Stimulated activated CD4-positive, alpha-beta T cell treated with anti-CD3 and anti-CD28 coated beads, Interleukin-15, amount 100 ng/mL, for 24 hours (primary cell): ENCODE measurements around the gene NEIL3.

ENCODE experiments used
- DNase-seq: peaks from one replicate; pipeline ENCODE4 v3.0.0-alpha.2; 2020

Gene NEIL3, protein sequence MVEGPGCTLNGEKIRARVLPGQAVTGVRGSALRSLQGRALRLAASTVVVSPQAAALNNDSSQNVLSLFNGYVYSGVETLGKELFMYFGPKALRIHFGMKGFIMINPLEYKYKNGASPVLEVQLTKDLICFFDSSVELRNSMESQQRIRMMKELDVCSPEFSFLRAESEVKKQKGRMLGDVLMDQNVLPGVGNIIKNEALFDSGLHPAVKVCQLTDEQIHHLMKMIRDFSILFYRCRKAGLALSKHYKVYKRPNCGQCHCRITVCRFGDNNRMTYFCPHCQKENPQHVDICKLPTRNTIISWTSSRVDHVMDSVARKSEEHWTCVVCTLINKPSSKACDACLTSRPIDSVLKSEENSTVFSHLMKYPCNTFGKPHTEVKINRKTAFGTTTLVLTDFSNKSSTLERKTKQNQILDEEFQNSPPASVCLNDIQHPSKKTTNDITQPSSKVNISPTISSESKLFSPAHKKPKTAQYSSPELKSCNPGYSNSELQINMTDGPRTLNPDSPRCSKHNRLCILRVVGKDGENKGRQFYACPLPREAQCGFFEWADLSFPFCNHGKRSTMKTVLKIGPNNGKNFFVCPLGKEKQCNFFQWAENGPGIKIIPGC

DNA sequence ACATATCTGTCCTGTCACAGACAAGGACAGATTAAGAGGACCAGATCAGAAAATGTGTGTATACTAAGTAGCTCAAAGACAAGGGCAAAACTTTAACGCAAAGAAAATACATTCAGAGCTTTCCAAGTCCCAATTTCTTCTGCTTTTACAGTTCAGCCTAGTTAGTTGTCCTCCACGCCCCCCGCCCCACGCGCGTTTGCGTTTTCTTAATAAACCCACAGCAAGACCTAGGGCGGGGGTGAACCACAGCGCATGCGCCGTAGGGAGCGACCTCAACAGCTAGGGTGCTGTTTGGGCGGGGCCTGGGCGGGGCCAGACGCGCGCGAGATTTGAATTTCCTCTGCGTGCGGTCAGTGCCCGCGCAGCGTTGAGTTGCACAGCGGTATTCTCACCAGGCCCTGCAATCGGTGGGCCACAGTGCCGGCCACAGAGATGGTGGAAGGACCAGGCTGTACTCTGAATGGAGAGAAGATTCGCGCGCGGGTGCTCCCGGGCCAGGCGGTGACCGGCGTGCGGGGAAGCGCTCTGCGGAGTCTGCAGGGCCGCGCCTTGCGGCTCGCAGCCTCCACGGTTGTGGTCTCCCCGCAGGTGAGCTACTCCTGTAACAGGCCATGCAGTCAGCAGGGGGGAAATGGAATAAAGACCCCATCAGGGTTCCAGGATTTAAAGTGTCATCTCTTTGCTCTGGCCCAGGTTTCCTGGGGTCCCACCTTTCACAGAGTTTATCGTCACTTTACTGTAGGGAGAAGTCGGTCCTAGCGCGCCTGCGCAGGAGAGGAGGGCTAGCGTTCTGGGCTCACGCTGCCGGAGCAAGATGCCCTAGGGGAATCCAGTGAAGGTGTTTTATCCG lies at the start of gene NEIL3:
Gene NEIL3, plus strand, starts transcription at position 353 of the 850 bp plus-strand sequence. Its CDS starts 80 bp downstream, at position 433.
- DNase-seq, result peak; percentile 97

DNA sequence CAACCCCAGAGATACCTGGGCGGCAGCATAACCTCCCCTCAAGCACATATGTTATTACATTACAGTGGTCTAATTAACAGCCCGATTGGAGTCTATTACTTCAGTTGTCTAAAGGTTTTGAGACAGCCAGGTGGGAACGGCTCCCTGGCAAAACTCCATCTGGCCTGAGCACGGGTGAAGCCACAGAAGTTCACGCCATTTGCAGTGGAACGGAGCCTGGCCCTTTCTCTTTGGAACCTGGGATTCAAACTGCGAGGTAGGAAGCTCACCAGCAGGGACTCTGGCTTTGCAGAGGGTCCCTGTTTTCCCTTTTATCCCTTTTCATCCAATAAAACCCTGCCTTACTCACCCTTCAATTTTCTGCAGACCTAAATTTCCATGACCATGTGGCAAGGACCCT lies 45.9 kb upstream of the NEIL3 start:
- DNase-seq, result no peak

DNA sequence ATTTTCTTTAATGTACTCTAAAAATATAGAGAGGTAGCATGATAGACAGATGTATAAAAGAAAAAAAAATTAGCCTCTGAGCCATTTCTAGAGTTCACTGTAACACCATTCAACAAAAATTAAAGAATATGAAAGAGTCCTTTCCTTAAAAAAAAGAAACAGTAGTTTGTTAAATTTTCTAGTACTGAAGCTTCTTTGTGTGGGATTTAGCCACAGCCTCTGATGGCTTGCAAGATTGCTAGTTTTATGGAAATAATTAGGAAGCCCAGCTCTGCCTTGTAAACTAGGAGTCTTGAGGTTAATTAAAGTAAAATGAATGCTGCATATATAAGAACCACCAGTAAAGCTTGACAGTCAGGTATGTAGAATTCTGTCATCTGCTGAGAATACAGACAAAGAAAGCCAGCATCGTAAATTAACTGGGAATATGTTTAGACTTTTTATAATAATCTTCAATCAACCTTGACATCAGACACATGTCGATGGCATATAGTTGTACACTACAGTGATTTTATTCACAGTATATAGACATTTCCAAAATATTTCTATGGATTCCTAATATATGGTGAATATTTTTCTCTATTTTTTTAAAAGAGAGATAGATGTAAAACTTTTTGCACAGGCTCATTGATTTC lies 44.8 kb upstream of the NEIL3 start:
- DNase-seq, result no peak

DNA sequence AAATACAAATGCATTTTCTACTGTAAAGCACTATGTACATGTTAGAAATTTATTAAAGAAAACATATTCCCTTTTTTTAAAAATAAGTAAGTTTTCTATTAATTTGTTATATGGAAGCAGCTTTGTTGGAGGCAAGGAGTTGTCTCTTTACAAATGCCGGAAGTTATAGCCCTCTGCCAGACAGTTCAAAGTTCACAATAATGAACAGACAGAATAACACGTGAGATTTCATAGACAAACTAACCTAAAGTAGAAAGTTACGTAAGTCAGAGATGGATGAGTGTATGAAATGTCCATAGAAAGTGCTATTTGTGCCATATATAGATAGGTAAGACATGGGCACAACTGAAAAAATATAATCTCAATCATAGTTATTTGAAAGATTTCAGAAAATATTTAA lies 43.9 kb upstream of the NEIL3 start:
- DNase-seq, result no peak

DNA sequence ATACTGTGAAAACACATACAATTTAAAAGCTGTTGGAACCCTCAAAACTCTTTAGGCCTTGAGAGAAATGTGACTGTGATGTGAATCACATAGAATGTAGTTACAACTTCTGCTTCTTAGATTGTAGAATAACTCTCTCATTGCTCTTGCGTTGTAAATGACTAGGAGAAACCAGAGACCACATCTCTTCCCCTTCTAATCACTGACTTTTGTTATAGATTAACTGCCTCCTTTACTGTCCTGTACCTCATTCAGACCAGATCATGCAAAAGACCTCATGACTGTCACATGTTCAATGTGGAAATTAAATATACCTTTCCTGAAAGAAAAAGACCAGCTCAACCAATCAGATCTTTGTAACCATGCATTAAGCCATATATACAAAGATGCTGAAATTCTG lies 43.2 kb upstream of the NEIL3 start:
- no peak for DNase-seq

DNA sequence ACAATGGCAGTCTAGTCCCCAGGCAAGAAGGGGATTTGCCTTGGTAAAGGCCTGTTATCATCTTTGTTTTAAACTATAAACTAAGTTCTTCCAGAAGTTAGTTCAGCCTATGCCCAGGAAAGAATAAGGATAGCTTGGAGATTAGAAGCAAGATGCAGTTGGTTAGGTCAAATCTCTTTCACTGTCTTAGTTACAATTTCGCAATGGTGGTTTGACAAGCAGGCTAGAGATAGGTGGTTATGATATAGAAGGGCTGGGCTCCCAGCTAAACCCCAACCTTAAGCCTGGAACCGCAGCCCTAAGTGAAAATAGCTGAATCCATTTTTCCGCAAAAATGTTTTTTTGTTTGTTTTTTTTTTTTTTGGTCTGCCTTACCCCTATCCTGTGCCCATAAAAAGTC lies 41.8 kb upstream of the NEIL3 start:
- DNase-seq, result no peak

DNA sequence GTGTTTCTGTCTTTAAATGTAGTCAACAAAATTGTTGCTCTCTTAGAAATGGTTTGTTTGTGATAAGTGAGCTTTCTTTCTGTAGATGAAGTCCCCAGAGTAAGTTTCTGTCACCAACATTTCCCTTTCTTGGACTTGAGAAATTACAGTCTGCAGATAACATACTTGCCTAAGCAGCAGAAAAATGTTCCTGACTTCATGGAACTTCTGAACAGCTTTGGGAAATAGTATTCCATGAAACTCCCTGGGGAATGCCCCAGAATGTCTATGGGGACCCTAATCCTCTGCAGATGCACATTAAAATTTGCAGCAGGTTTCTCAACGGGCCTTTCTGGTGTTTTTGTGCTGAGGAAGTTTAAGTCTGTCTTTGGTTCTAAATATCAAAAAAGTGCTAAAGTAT lies 38.6 kb upstream of the NEIL3 start:
- no peak for DNase-seq

DNA sequence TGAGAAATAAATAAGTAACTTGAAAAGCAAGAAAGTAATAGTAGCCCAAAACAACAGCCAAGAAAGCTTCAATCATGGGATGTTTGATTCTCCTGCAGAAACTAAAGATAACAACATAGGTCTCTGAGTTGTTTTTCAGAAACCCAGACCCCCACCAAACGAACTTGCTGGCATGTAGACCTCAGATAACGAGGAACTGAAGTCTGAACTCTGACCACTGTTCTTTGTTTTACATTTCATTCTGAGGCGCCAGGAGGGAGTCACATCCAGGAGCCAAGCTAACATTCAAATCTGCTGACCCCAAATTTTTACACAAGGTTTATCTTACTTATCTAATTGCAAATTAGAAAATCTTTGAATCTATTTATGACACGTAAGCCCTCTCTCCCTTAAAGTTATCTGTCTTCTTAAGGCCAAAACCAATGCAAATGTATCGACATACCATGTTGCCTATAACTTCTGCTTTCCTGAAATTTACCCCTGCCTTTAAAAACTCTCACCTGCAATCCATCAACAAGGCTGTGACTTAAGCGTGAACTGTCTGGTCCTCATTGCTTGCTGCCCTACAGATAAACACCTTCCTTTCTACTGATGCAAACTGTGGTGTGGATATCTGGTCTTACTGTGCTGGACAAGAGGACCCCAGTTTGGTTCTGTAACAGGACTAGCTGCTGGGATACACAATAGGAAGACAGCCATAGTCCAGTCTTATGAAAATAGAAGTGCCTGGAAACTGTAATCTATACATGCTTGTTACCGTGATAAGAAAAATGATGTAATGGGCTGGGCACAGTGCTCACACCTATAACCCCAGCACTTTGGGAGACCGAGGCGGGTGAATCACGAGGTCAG lies 37.5 kb upstream of the NEIL3 start:
- no peak for DNase-seq

DNA sequence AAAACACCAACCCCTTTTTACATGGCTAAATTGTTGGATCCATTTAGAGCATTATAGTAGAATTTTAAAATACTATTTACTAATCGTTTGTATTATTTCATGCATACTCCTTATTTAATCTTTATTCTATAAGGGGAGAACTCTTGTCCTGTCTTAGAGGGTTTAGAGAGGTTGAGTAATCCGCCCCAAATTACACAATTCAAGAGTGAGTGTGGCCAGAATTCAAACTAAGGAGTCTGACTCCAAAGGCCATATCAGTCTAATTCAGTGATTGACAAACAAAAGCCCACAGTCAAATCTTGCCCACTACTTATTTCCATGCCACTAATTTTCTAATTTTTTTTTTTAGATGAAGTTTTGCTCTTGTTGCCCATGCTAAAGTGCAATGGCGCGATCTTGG lies 33.7 kb upstream of the NEIL3 start:
- no peak for DNase-seq

DNA sequence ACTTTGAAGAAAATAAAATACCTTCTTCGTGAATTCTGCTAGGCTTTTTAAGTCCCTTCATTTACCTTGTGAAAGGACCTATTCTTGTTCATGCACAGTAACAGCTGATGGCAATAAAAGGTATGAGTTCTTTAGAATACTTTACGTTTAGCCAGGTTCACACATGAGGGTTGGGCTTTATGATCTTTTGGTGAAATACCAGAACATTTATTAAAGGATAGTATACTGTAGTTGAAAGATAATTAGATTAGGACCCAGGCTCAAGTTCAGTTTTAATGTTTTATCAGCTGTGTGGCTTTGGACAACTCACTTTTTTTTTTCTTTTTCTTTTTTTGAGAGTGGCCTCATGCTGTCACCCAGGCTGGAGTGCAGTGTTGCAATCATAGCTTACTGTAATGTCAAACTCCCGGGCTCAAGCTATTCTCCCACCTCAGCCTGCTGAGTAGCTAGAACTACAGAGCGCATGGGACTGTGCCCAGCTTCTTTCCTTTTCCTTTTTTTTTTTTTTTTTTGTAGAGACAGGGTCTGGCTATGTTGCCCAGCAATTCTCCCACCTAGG lies 28.2 kb upstream of the NEIL3 start:
- no peak for DNase-seq

DNA sequence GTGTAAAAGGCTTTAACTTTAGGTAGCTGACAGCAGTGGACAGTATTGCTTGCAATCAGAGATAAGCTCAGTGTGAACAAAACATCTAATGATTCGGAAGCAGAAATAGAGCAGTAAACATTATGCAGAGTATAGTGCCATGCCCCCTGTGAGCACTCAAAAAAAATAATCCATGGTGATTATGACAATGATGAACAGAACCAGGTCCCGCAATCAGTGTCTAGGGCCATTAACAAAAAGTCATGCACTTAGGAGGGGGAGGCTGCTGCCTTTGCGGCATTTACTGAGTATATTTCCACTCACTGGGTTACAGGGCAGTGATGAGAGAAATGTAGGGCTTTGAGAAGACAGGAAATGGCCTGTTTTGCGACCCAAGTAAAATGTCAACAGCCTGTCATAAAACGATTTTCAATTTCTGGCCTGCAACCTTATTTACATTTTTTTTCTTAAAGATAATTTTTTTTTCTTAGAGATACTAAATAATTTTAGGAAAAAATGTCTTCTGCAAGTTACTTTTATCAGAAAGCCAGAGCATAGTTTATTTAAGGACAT lies 27.3 kb upstream of the NEIL3 start:
- no peak for DNase-seq

DNA sequence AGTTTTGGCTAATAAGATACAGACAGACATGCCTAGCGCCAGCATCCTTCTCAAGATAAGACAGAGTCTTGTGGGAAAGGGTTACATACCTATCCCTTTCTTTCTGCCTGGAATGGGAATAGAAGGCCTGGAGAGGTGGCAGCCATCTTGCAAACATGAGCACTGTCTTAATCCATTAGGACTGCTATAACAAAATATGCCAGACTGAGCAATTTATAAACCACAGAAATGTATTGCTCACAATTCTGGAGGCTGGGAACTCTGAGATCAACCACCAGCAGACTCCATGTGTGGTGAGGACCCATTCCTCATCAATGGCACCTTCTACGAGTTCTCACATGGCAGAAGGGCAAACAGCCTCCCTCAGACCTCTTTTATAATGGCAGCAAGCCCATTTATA lies 26.5 kb upstream of the NEIL3 start:
- DNase-seq, result no peak

DNA sequence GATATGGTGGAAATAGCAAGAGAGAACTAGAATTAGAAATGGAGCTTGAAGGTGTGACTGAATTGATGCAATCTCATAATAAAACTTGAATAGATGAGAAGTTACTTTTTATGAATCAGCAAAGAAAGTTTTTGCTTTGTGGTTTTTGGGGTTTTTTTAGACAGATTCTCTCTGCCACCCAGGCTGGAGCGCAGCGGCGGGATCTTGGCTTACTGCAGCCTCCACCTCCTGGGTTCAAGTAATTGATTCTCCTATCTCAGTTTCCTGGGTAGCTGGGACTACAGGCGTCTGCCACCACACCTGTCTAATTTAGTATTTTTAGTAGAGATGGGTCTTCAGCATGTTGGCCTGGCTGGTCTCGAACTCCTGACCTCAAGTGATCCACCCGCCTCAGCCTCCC lies 23.7 kb upstream of the NEIL3 start:
- DNase-seq, result peak; percentile 6

DNA sequence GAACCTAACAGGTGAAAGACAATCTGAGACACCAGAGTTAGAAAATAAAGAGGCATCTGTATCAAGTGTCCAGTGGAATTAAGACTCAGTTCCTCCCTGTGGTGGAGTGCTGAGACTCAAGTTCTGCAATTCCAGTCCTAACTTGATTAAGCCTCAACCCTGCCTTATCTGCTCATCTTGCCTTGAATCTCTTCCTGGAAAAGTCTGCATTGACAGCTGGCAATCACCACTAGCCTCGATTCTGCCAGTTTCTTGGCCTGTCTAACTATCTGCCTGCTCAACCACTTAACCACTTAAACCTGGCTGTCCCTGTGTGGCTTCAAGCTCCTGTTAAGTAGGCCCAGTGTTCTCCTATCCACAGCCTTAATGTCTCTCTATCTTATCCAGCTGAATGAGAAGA lies 22.4 kb upstream of the NEIL3 start:
- DNase-seq, result no peak

DNA sequence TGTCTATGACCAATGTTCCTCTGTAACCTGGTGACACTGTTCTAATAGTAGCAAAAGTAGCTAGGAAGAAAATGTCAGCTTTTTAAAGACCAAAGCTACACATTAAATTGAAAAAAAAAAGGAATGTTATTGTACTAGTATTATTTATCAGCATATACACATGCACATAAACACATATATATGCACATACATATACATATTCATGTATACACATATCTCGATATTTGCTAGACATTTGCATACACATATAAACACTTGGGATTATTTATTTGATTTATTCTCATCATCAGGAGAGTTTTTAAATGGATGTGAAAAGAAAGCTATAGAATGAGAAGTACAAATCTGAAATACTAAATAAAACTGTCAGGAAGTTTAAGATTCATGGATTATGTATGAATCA lies 21.3 kb upstream of the NEIL3 start:
- DNase-seq, result no peak

DNA sequence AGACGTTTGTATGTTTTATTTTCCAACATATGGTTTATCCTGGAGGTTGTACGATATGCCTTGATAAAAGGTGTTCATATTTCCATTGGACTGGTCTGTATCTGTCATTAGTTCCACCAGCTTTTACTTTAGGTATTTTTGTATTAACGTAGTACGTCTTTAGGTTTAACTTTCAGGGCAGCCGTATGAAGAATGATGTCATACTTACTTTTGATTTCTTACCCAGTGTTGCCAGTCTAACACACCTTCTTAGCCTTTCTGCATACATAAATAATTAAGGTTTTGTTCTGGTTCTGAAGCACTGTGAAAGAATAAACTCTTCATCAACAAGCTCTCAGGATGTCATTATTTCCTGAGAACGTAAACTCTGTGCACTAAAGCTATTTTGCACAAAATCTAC lies 18.9 kb upstream of the NEIL3 start:
- no peak for DNase-seq

DNA sequence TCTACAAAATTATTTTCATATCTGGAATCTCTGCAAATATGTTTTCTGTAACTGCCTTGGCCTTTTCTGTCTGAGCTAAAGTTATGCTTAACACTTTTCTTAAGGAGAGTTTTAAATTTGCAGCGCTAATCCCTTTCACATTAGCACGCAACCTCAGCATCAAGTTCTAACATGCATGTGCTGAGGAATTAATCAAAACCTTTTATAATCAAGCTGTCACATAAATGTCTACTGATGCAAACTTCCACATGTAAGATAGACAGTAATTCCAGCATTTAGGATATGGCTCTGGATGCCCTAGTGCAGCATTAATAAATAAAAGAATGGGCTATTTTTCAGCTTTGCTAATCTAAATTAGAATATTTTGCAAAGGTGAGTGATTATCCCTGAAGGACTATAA lies 17.5 kb upstream of the NEIL3 start:
- DNase-seq, result no peak

DNA sequence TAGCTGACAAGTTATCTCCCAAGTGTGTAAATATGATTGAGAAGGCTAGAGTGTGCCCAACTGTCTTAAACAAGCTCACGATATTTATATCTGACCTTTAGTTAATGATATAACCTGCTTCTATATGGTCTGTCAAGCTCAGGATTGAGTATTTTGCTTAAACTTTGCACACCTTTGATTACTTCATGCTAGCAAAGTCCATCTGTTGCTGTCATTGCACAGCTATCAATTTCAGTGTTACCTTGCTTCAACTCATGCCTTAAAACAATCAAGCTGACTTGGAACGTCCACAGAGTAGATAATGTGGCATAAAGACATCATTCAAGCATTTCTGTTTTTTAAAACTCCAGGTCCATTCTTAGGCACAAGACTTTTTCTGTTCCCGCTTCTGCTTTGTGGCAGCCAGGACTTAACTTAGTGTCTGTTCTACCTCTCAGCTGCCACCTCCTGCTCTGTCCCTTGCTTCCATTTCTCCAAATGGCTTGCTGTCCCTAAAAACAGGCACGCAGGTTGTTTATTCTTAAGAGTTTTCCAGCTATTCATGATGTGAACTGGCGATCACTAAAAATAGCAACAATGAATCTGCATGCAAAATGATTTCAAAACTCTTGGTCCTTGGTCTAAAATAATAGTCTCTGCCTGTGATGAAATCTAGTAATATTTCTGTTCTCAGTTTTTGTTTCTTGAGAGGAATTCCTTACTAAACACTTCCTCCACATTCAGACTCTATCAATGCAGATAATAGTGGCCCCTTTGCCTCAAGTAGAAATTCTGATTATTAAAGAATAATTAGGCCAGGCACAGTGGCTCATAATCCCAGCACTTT lies 16.3 kb upstream of the NEIL3 start:
- DNase-seq, result no peak

DNA sequence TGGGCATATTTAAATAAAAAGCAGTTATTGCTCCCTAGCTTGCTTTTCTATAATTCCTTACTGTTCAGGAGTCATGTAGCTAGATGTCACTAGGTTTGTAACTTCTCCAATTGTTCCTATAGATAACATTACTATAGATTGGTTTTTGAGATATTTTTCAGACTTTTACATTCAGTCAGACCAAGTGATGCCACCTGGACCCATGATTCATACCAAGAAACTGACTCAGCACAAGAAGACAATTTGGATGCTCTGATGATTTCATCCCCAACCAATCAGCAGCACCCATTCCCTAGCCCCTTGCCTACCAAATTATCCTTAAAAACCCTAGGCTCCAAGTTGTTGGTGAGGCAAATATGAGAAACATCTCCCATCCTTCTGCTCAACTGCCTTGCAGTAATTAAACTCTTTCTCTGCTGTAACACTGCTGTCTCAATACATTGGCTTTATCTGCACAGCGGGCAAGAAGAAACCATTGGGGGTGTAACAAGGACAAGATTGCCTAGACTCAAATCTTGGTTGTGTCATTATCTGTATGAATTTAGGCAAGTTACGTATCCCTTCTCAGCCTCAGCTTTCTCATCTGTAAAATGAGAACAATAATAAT lies 11.8 kb upstream of the NEIL3 start:
- no peak for DNase-seq

DNA sequence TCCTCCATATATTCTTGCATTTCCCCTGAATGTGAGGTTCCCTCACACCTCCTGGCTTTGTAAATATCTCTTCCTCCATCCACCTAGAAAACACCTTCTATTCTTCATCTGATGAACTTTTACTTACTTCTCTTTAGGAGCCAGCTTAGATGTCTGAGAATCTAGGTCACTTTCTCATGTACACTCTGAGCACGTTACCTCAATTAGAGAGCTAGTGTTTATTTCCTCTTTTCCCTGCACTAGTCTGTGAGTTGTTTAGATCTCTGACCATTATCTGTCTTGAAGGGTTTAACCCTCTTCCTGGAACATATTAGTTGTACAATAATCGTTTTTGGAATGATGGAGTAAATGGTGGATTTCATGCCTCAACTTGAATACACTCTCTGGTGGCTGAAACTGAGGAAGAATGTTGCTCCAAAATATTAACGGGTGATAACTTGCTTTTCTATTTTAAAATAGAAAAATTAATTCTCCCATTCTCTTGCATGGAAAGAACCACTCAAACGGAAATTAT lies 8.5 kb upstream of the NEIL3 start:
- no peak for DNase-seq
